ENCODE measurements around the gene C6orf15.

Gene C6orf15

GRCh38 chr6:31112478-31112877 is at the start of gene C6orf15:
C6orf15 (minus strand) TSS chr6:31112575; CDS start chr6:31112555, 20 bp downstream.
- H3K36me3 ChIP-seq (ENCODE audit: control insufficient read depth, low read depth, low read length): no peaks in the 10 kb centered on the region
- H3K4me1 ChIP-seq (ENCODE audit: control insufficient read depth, low read depth, low read length): peaks cover 16% of the 10 kb centered on the region
- no peak within 1 kb of the TSS for H3K9ac ChIP-seq (ENCODE audit: low read length)
- H3K27me3 ChIP-seq (ENCODE audit: control insufficient read depth, insufficient read depth, low read length): peaks cover 15% of the 10 kb centered on the region
- no peak within 1 kb of the TSS for H3K4me3 ChIP-seq (ENCODE audit: low read length)
- H3K27ac ChIP-seq (ENCODE audit: low read length): no peak within 1 kb of the TSS
- H3K9me3 ChIP-seq (ENCODE audit: control insufficient read depth, low read depth, low read length): no peaks in the 10 kb centered on the region

GRCh38 chr6:31161216-31162126 is 49.1 kb upstream of the C6orf15 start:
- Histone ChIP-seq H3K36me3 (ENCODE audit: control insufficient read depth, low read depth, low read length) (peaks cover 45% of the 10 kb centered on the region), H3K9ac (ENCODE audit: low read length) (no peak overlapping the region), H3K4me3 (ENCODE audit: low read length) (no peak overlapping the region), H3K27ac (ENCODE audit: low read length) (no peak overlapping the region), H3K4me1 (ENCODE audit: control insufficient read depth, low read depth, low read length) (peaks cover 29% of the 10 kb centered on the region), H3K9me3 (ENCODE audit: control insufficient read depth, low read depth, low read length) (no peaks in the 10 kb centered on the region), H3K27me3 (ENCODE audit: control insufficient read depth, insufficient read depth, low read length) (no peaks in the 10 kb centered on the region)

- Histone ChIP-seq H3K27me3 (ENCODE audit: control insufficient read depth, insufficient read depth, low read length) (no peaks in the 10 kb centered on the region), H3K4me3 (ENCODE audit: low read length) (peak overlapping the region; percentile 79), H3K36me3 (ENCODE audit: control insufficient read depth, low read depth, low read length) (peaks cover 37% of the 10 kb centered on the region), H3K4me1 (ENCODE audit: control insufficient read depth, low read depth, low read length) (peaks cover 18% of the 10 kb centered on the region), H3K9me3 (ENCODE audit: control insufficient read depth, low read depth, low read length) (no peaks in the 10 kb centered on the region), H3K9ac (ENCODE audit: low read length) (peak overlapping the region; percentile 31), H3K27ac (ENCODE audit: low read length) (no peak overlapping the region)
Measured at GRCh38 chr6:31158863-31159855, 46.8 kb upstream of the C6orf15 start.

- H3K36me3 ChIP-seq (ENCODE audit: control insufficient read depth, low read depth, low read length): peaks cover 29% of the 10 kb centered on the region
Measured at GRCh38 chr6:31158140-31158862, 45.9 kb upstream of the C6orf15 start, which contains the start of gene TCF19. TCF19 (plus strand) TSS chr6:31158589; CDS start chr6:31159470, 881 bp downstream.

GRCh38 chr6:31157513-31158139 is 45.3 kb upstream of the C6orf15 start, which contains the start of gene CCHCR1:
CCHCR1 (minus strand) TSS chr6:31157802; CDS start chr6:31157600, 202 bp downstream.
- Histone ChIP-seq H3K9ac (ENCODE audit: low read length) (peak within 1 kb of the TSS; percentile 61), H3K36me3 (ENCODE audit: control insufficient read depth, low read depth, low read length) (peaks cover 22% of the 10 kb centered on the region)

More at GRCh38 chr6:31158140-31158862, 45.9 kb upstream of the C6orf15 start, which contains the start of gene TCF19:
- no peaks in the 10 kb centered on the region for H3K9me3 ChIP-seq (ENCODE audit: control insufficient read depth, low read depth, low read length)
- peak within 1 kb of the TSS; percentile 79 for H3K4me3 ChIP-seq (ENCODE audit: low read length)
- H3K27ac ChIP-seq (ENCODE audit: low read length): peak within 1 kb of the TSS; percentile 9
- no peaks in the 10 kb centered on the region for H3K27me3 ChIP-seq (ENCODE audit: control insufficient read depth, insufficient read depth, low read length)
- H3K4me1 ChIP-seq (ENCODE audit: control insufficient read depth, low read depth, low read length): peaks cover 18% of the 10 kb centered on the region
- H3K9ac ChIP-seq (ENCODE audit: low read length): peak within 1 kb of the TSS; percentile 61

DNA sequence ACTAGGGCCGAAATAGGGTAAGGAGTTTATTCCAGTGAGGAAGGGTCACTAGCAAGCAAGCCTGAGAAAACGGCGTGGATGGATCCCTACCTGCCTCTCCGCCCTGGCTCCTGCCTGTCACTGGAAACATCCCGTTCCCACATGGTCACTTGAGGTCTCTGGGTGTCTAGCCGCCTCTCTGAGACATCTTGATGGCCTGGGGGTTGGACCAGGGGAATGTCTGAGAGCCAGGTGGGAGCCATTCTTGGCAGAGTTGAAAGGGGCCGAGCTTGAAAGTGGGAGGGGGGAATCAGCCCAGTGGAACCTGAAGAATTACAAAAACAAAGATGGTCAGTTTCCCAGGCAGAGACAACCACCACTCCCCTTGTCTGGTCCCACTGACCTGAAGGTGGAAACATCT is 44.3 kb upstream of the C6orf15 start:
- peaks cover 14% of the 10 kb centered on the region for H3K4me1 ChIP-seq (ENCODE audit: control insufficient read depth, low read depth, low read length)
- H3K36me3 ChIP-seq (ENCODE audit: control insufficient read depth, low read depth, low read length): peaks cover 12% of the 10 kb centered on the region
- H3K9ac ChIP-seq (ENCODE audit: low read length): no peak overlapping the region
- no peak overlapping the region for H3K27ac ChIP-seq (ENCODE audit: low read length)
- no peaks in the 10 kb centered on the region for H3K9me3 ChIP-seq (ENCODE audit: control insufficient read depth, low read depth, low read length)
- H3K4me3 ChIP-seq (ENCODE audit: low read length): peak overlapping the region; percentile 79
- H3K27me3 ChIP-seq (ENCODE audit: control insufficient read depth, insufficient read depth, low read length): no peaks in the 10 kb centered on the region

More at GRCh38 chr6:31157513-31158139, 45.3 kb upstream of the C6orf15 start, which contains the start of gene CCHCR1:
- Histone ChIP-seq H3K4me1 (ENCODE audit: control insufficient read depth, low read depth, low read length) (peaks cover 18% of the 10 kb centered on the region), H3K27me3 (ENCODE audit: control insufficient read depth, insufficient read depth, low read length) (no peaks in the 10 kb centered on the region), H3K27ac (ENCODE audit: low read length) (peak within 1 kb of the TSS; percentile 9), H3K9me3 (ENCODE audit: control insufficient read depth, low read depth, low read length) (no peaks in the 10 kb centered on the region), H3K4me3 (ENCODE audit: low read length) (peak within 1 kb of the TSS; percentile 79)

DNA sequence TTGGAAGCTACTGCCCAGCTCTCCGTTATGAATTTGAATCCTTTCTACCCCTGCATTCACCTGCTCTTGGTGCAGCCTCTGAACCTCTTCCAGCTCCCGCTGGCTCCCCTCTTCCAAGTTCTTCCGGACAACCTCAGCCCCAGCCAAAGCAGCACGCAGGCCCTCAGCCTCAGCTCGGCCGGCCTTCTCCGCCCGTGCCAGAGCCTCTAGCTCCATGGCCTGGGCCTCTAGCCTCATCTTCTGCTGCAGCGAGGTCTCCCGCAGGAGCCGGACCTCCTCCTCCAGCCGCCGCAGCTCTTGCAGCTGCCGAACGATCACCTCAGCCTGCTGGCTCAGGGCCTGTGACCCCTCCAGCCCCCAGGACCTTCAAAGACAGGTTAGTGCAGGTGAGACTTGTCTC is 42.1 kb upstream of the C6orf15 start:
- Histone ChIP-seq H3K4me3 (ENCODE audit: low read length) (no peak overlapping the region), H3K4me1 (ENCODE audit: control insufficient read depth, low read depth, low read length) (peaks cover 9% of the 10 kb centered on the region), H3K36me3 (ENCODE audit: control insufficient read depth, low read depth, low read length) (peaks cover 23% of the 10 kb centered on the region), H3K27ac (ENCODE audit: low read length) (no peak overlapping the region), H3K9me3 (ENCODE audit: control insufficient read depth, low read depth, low read length) (no peaks in the 10 kb centered on the region), H3K27me3 (ENCODE audit: control insufficient read depth, insufficient read depth, low read length) (no peaks in the 10 kb centered on the region), H3K9ac (ENCODE audit: low read length) (no peak overlapping the region)

DNA sequence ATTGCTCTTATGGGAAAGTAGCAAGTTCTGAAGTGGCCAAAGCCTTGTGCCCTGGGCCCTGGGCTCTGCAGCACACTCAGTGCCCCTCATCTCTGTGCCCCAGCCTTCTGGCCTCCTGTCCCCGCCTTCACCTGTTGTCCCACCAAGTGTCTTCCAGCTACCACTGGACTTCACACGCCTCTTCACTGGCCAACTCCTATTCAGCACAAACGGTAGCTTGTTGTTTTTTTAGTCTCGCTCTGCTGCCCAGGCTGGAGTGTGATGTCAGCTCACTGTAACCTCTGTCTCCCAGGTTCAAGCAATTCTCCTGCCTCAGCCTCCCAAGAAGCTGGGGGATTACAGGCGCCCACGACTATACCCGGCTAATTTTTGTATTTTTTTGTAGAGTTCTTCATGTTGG is 40.4 kb upstream of the C6orf15 start:
- no peaks in the 10 kb centered on the region for H3K27me3 ChIP-seq (ENCODE audit: control insufficient read depth, insufficient read depth, low read length)
- H3K4me1 ChIP-seq (ENCODE audit: control insufficient read depth, low read depth, low read length): peaks cover 9% of the 10 kb centered on the region
- H3K9me3 ChIP-seq (ENCODE audit: control insufficient read depth, low read depth, low read length): no peaks in the 10 kb centered on the region
- no peak overlapping the region for H3K27ac ChIP-seq (ENCODE audit: low read length)
- no peak overlapping the region for H3K4me3 ChIP-seq (ENCODE audit: low read length)
- no peak overlapping the region for H3K9ac ChIP-seq (ENCODE audit: low read length)
- H3K36me3 ChIP-seq (ENCODE audit: control insufficient read depth, low read depth, low read length): peaks cover 30% of the 10 kb centered on the region

DNA sequence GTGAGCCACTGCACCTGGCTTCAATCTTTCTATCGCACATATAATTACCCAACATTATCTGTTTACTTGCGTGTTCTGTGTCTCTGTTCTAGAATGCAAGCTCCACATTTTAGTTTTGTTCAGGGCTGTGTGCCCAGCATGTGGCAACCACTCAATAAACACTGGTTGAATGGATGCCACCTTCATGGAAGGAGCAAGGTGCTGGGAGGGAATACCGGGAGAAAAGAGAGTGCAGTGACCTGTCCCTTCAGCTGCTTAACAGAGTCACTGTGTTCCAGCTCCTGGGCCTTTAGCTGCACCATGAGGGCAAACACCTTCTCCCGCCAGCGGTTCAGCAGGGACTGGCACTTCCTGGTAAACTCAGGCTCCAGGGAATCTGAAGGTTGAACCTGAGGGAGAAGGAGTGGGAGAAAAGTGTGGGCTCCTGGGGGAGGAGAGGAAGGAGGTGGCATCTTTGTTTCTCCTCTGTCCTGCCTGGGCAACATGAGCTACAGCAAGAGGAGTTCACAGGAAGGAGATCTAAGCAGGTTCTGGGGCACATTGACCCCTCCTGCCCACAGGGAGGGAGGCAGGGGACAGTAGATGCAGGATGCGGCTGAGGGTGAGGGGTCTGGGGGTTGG is 37.6 kb upstream of the C6orf15 start:
- H3K4me1 ChIP-seq (ENCODE audit: control insufficient read depth, low read depth, low read length): no peaks in the 10 kb centered on the region
- H3K9ac ChIP-seq (ENCODE audit: low read length): no peak overlapping the region
- H3K9me3 ChIP-seq (ENCODE audit: control insufficient read depth, low read depth, low read length): no peaks in the 10 kb centered on the region
- H3K36me3 ChIP-seq (ENCODE audit: control insufficient read depth, low read depth, low read length): peaks cover 32% of the 10 kb centered on the region
- no peaks in the 10 kb centered on the region for H3K27me3 ChIP-seq (ENCODE audit: control insufficient read depth, insufficient read depth, low read length)
- H3K27ac ChIP-seq (ENCODE audit: low read length): no peak overlapping the region
- no peak overlapping the region for H3K4me3 ChIP-seq (ENCODE audit: low read length)

DNA sequence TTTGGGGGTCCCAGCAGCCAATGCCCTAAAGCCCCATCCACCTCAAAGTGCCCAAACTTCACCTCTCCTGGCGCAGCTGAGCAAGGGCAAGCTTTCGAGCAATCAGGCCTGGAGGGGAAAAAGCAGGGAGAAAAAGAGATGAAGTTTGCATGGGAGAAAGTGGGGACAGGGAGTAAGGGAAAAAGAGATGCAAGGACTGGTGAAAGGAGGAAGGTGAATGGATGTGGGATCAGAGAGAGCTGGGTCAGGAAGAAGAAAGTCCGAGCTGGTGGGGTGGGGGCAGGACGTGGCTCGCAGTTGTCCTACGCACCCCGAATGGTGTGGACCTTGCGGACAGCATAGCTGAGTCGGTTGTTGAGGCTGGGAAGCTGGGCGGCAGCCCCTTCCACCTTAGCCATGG is 33.0 kb upstream of the C6orf15 start:
- Histone ChIP-seq H3K9ac (ENCODE audit: low read length) (no peak overlapping the region), H3K4me3 (ENCODE audit: low read length) (no peak overlapping the region), H3K27ac (ENCODE audit: low read length) (no peak overlapping the region), H3K36me3 (ENCODE audit: control insufficient read depth, low read depth, low read length) (peaks cover 31% of the 10 kb centered on the region), H3K4me1 (ENCODE audit: control insufficient read depth, low read depth, low read length) (peaks cover 12% of the 10 kb centered on the region), H3K9me3 (ENCODE audit: control insufficient read depth, low read depth, low read length) (no peaks in the 10 kb centered on the region), H3K27me3 (ENCODE audit: control insufficient read depth, insufficient read depth, low read length) (no peaks in the 10 kb centered on the region)

Data from iPS-18a (cell line).